ENCODE measurements around the gene CD160. TPM values are rescaled to one million over a fixed set of nuclear protein-coding genes. Genes with fewer than 3 reads are reported as not detected.

CD160 gene
- total and polyA plus RNA-seq, 2 of the 13 experiments (the other 11 are each of a cell fraction or from before 2014, with no cell fraction given) = 0.09 TPM; not detected in 1

- TF ChIP-seq AKNA (CRISPR knock-in tag; IDR thresholded peaks at IDR 0.05; ENCODE audit: borderline replicate concordance) = no peak
- no peak for TF ChIP-seq ZNF615 (CRISPR knock-in tag; IDR thresholded peaks at IDR 0.05; ENCODE audit: borderline replicate concordance)
- no peak for TF ChIP-seq GMEB1 (CRISPR knock-in tag; IDR thresholded peaks at IDR 0.05; ENCODE audit: borderline replicate concordance)
- no peak for TF ChIP-seq MTA3 (CRISPR knock-in tag; IDR thresholded peaks at IDR 0.05)
- TF ChIP-seq PAXIP1 (CRISPR knock-in tag; conservative IDR thresholded peaks at IDR 0.05) = no peak
- no peak for TF ChIP-seq TP53 (CRISPR knock-in tag; conservative IDR thresholded peaks at IDR 0.05)
- no peak for TF ChIP-seq POLR2AphosphoS5 (IDR thresholded peaks at IDR 0.05; ENCODE audit: low read depth, low read length)
- no peak for TF ChIP-seq PRDM10 (CRISPR knock-in tag; IDR thresholded peaks at IDR 0.05; ENCODE audit: low read depth)
- no peak for TF ChIP-seq NFIC (IDR thresholded peaks at IDR 0.05; ENCODE audit: low read length)
- no peak for TF ChIP-seq RXRB (CRISPR knock-in tag; IDR thresholded peaks at IDR 0.05; ENCODE audit: borderline replicate concordance)
These were observed 11.2 kb downstream of the CD160 start (continued) for GRCh38 chr1:145730467-145730866.
